Pancreas (tissue), 10 donors: ENCODE results near the gene NRBP1. TPM values are rescaled to one million over a fixed set of nuclear protein-coding genes. Genes with fewer than 3 reads are reported as not detected.
A peak's percentile ranks its signal among the peaks of the same experiment; 100 is the strongest.

Experiments
- ATAC-seq, 4 donors: fragments of 200-7000 bp; cut with Tn5 transposase; one replicate each; pipeline versions ENCODE4 v1.8.0 to v1.9.1; 2020; ENCODE audit warnings: mild to moderate bottlenecking in 4 of 4, moderate library complexity in 4 of 4
- DNase-seq, 6 donors: peaks; one replicate each; pipeline ENCODE4 v3.0.0-alpha.2; 2020
- FAIRE-seq: peaks from 2 replicates; lab custom pipeline; 2012; peaks lifted over from hg19 to GRCh38; lab: Jason Lieb, UNC
- H3K27ac ChIP-seq, 4 donors: fragments of 200-600 bp; sonication (generic); 1 replicate in 3 of 4; 2 replicates in 1 of 4; pipeline versions ENCODE4 v1.5.0 to v1.8.0; 2020
- H3K27me3 ChIP-seq, 4 donors: fragments of 200-600 bp; one replicate each; pipeline ENCODE4 v1.8.0; 2021
- H3K36me3 ChIP-seq, 3 donors: fragments of 200-600 bp; sonication (generic) in 1 of 3; one replicate each; pipeline versions ENCODE4 v1.5.0 to v1.8.0; 2020 to 2021
- H3K4me1 ChIP-seq, 3 donors: fragments of 200-600 bp; one replicate each; pipeline ENCODE4 v1.8.0; 2021
- H3K4me3 ChIP-seq, 4 donors: fragments of 200-600 bp; sonication (generic) in 2 of 4; one replicate each; pipeline versions ENCODE4 v1.5.0 to v1.8.0; 2020 to 2021
- H3K9me3 ChIP-seq, 4 donors: fragments of 200-600 bp; one replicate each; pipeline ENCODE4 v1.8.0; 2021
- WGBS, 2 donors: extraction: QIAGEN DNeasy Blood & Tissue Kit; methylation state at CpG; one replicate each; pipeline ENCODE4 v1.1.7; 2013; 5-methylcytosine and 5-hydroxymethylcytosine counted together
- intact Hi-C, 3 donors: fragments of 100-400 bp; cut with DNase I; formaldehyde crosslinking; loops; one replicate each; pipeline versions ENCODE4 v1.11.1 to v1.14.2; 2022
- polyA plus RNA-seq, 2 donors: library from polyadenylated mRNA; stranded (reverse); fragments of 200-250 nt; gene quantifications; one replicate each; pipeline ENCODE4 v1.2.3, GENCODE V29; 2013
- total RNA-seq, 6 donors: library from RNA; stranded (reverse); fragmentation: NEBNext Ultra II Directional in 4 of 6; extraction: Animal tissue kit (Norgen Biotek cat#: 25700) in 4 of 6; gene quantifications; one replicate each; pipeline versions ENCODE4 v1.2.1 to v1.2.4, GENCODE V29; 2021 to 2023
- TF ChIP-seq, protein P1 (sequence below), 4 donors: fragments of 200-600 bp; sonication (generic) in 3 of 4; IDR thresholded peaks; one replicate each; pipeline versions ENCODE4 v1.5.0 to v1.8.0; 2021; ENCODE audit warnings: antibody characterized with exemption in 4 of 4
- donor health status: healthy with polysubstance abuse.
- donor health status: DM: no; HTN: no; CAD: no; lungs with moderate emphysema.
- donor health status: DM: no; HTN: no; CAD: no.
- donor health status: control.
- donor health status: control.
- donor health status: Bipolar disorder and iron deficiency.
- donor health status: DM: yes; HTN: yes; CAD: no.
- donor health status: DM: no; HTN: no; CAD: no.
- donor health status: DM: no; HTN: no; CAD: no.
- donor health status: DM: yes; HTN: yes; CAD: no.

Gene NRBP1
- total and polyA plus RNA-seq, 8 donors: 32.5 to 60.7 (median 38.0) TPM

DNA sequence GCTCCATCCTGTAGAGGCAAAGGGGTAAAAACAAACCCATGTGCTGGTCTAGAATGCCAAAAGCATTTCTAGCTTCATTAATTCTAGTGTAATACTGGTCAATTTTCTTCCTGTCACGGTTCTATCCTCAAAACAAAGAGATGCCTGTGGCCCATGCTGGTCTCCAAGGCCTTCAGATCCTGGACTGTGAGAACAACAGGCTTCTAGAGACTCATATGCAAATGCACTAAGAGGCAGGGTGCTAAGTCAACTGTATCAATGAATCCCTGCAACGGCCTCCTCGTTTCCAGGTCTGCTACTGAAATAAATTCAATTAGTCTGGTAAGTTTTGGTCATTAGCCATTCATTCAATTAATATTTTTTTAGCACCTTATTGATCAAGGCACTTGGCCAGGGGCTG is 57.1 kb downstream of the NRBP1 start:
- Histone ChIP-seq H3K27ac (no peak overlapping the region), H3K4me1 (peaks cover 0 to 8% (median 0%) of the 10 kb centered on the region in 3 donors), H3K9me3 (no peaks in the 10 kb centered on the region), H3K36me3 (peaks cover 0 to 17% (median 0%) of the 10 kb centered on the region in 3 donors), H3K27me3 (no peaks in the 10 kb centered on the region), H3K4me3 (no peak overlapping the region)
- no peak for ATAC-seq
- TF ChIP-seq, protein P1, sequence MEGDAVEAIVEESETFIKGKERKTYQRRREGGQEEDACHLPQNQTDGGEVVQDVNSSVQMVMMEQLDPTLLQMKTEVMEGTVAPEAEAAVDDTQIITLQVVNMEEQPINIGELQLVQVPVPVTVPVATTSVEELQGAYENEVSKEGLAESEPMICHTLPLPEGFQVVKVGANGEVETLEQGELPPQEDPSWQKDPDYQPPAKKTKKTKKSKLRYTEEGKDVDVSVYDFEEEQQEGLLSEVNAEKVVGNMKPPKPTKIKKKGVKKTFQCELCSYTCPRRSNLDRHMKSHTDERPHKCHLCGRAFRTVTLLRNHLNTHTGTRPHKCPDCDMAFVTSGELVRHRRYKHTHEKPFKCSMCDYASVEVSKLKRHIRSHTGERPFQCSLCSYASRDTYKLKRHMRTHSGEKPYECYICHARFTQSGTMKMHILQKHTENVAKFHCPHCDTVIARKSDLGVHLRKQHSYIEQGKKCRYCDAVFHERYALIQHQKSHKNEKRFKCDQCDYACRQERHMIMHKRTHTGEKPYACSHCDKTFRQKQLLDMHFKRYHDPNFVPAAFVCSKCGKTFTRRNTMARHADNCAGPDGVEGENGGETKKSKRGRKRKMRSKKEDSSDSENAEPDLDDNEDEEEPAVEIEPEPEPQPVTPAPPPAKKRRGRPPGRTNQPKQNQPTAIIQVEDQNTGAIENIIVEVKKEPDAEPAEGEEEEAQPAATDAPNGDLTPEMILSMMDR (IDR thresholded peaks at IDR 0.05): no peak
- 64 to 67% methylated on average over 3 of the region's 3 CpGs for WGBS, 2 donors
- DNase-seq: no peak
- intact Hi-C loops: no loop called here
- no peak for FAIRE-seq

DNA sequence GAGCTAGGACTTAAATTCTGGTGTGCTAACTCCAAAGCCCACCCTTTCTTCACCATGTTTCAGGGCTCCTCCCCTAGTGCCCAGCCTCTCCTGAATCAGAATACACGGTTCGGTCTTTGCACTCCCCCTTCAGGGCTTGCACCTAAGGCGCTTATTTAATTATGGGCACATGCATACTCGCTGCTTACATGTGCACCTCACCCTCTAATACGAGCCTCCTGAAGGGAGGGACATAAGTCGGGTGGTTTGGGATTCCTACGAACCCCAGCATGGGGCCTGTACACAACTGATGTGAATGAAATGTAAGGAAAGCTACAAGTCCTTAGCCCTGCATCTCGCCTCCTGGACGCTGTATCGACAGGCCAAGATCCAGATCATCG is 60.7 kb downstream of the NRBP1 start:
- WGBS, 2 donors: 1% methylated on average over 11 of the region's 11 CpGs
- H3K4me1 ChIP-seq: peaks cover 0 to 8% (median 0%) of the 10 kb centered on the region in 3 donors
- H3K27ac ChIP-seq: peak overlapping the region; percentile 43 to 75 (median 58)
- no peaks in the 10 kb centered on the region for H3K36me3 ChIP-seq
- H3K9me3 ChIP-seq: no peaks in the 10 kb centered on the region
- DNase-seq (no peak), FAIRE-seq (no peak), ATAC-seq (peak in 3 of 4 donors; percentile 9 to 31 (median 31))
- H3K27me3 ChIP-seq: no peaks in the 10 kb centered on the region
- TF ChIP-seq, protein P1 (IDR thresholded peaks at IDR 0.05): no peak
- intact Hi-C loops: no loop called here
- H3K4me3 ChIP-seq: peak overlapping the region; percentile 38 to 61 (median 45)

DNA sequence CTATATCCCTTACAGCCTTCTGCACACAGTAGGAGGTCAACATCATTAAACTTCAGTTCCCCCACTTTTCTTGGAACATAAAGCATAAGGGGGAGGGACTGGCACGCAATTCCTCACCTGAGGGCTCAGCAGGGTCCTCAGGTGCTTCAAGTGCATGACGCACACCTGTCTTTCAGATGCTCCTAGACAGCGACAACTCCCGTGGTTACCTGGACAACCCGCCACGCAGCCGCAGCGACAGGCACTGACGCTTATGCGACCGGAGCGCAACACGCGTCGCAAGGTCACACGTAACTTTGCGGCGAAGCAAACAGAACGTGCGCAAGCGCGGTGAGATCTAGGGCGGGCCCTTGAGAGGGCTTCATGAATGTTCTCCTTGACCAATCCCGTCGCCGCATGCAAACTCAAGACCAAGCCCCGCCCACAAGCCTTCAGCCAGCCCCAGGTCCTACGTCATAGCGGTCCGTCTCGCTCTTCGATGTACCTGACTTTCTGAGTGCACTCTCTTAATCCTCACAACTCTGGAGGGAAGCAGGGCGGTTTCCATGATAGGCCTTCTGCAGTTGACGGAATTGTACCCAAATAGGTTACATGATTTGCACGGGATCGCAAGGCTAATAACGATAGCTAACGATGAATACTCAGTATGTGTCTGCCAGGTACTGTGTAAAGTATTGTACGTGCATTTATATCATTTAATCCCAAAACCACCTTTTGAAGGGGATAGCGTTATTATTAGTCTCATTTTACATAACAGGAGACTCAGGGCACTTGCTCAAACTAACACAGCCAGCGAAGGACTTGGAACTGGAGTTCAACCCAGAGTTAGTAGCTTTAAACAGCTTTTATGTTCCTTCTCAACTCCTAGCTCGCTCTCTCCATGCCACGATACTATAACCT is 61.3 kb downstream of the NRBP1 start, which contains the start of gene IFT172:
IFT172 (minus strand) TSS at position 246 of the 900 bp plus-strand sequence; CDS start at position 156, 90 bp downstream.
- DNase-seq: peak; percentile 96 to 100 (median 99)
- H3K4me3 ChIP-seq: peak within 1 kb of the TSS; percentile 38 to 61 (median 45)
- H3K36me3 ChIP-seq: no peaks in the 10 kb centered on the region
- FAIRE-seq: peak; percentile 87
- TF ChIP-seq, protein P1 (IDR thresholded peaks at IDR 0.05): no peak
- no peaks in the 10 kb centered on the region for H3K9me3 ChIP-seq
- H3K4me1 ChIP-seq: peaks cover 0 to 8% (median 0%) of the 10 kb centered on the region in 3 donors
- intact Hi-C loops: loop anchor here in 1 of 3 donors (10.0 kb wide), 1 partner anchor 85 kb away; no protein-coding TSS in a partner anchor
- WGBS, 2 donors: 6 to 7% methylated on average over 43 of the region's 43 CpGs
- H3K27me3 ChIP-seq: no peaks in the 10 kb centered on the region
- ATAC-seq: peak; percentile 97 to 99 (median 98)
- peak within 1 kb of the TSS; percentile 43 to 75 (median 58) for H3K27ac ChIP-seq

Other genes with a start within 250 kb of the NRBP1 start
- 10 to 100 TPM; 38.9 to 56.8 (median 48.6) TPM for gene ATRAID, start 216.6 kb upstream of the NRBP1 start, total RNA-seq
- gene ATRAID, start 216.6 kb upstream of the NRBP1 start, polyA plus RNA-seq: 100 to 1,000 TPM in 1 of 2 donors, 10 to 100 TPM in 1; 68.1 to 106 TPM
- 10 to 100 TPM in 5 of 6 donors, 1 to 10 TPM in 1; 8.3 to 15.3 (median 13.1) TPM for gene SLC5A6, start 216.4 kb upstream of the NRBP1 start, total RNA-seq
- gene SLC5A6, start 216.4 kb upstream of the NRBP1 start, polyA plus RNA-seq: 10 to 100 TPM; 14.9 to 15.0 TPM
- gene CAD, start 211.3 kb upstream of the NRBP1 start, total RNA-seq: 10 to 100 TPM in 5 of 6 donors, 1 to 10 TPM in 1; 9.6 to 23.4 (median 14.7) TPM
- 10 to 100 TPM; 17.5 to 24.6 TPM for gene CAD, start 211.3 kb upstream of the NRBP1 start, polyA plus RNA-seq
- gene SLC30A3, start 165.6 kb upstream of the NRBP1 start, total RNA-seq: under 1 TPM in 1 of 6 donors, not detected in 5; 0.12 TPM
- under 1 TPM in 1 of 2 donors, not detected in 1; 0.15 TPM for gene SLC30A3, start 165.6 kb upstream of the NRBP1 start, polyA plus RNA-seq
- under 1 TPM in 1 of 6 donors, not detected in 5; 0.06 TPM for gene DNAJC5G, start 153.2 kb upstream of the NRBP1 start, total RNA-seq
- gene DNAJC5G, start 153.2 kb upstream of the NRBP1 start, polyA plus RNA-seq: under 1 TPM in 1 of 2 donors, not detected in 1; 0.34 TPM
- 1 to 10 TPM in 1 of 6 donors, under 1 TPM in 5; 0.08 to 1.1 (median 0.33) TPM for gene TRIM54, start 146.2 kb upstream of the NRBP1 start, total RNA-seq
- under 1 TPM; 0.27 to 0.31 TPM for gene TRIM54, start 146.2 kb upstream of the NRBP1 start, polyA plus RNA-seq
- gene UCN, start 120.2 kb upstream of the NRBP1 start, total RNA-seq: 1 to 10 TPM in 1 of 6 donors, under 1 TPM in 5; 0.51 to 1.0 (median 0.76) TPM
- 1 to 10 TPM; 2.7 to 4.6 TPM for gene UCN, start 120.2 kb upstream of the NRBP1 start, polyA plus RNA-seq
- 10 to 100 TPM; 24.8 to 38.0 (median 32.0) TPM for gene MPV17, start 105.5 kb upstream of the NRBP1 start, total RNA-seq
- 10 to 100 TPM; 57.3 to 71.8 TPM for gene MPV17, start 105.5 kb upstream of the NRBP1 start, polyA plus RNA-seq
- gene GTF3C2, start 71.9 kb upstream of the NRBP1 start, total RNA-seq: 10 to 100 TPM; 21.2 to 30.7 (median 26.7) TPM
- gene GTF3C2, start 71.9 kb upstream of the NRBP1 start, polyA plus RNA-seq: 10 to 100 TPM; 33.1 to 34.3 TPM
- 10 to 100 TPM; 24.1 to 34.7 (median 31.3) TPM for gene EIF2B4, start 58.3 kb upstream of the NRBP1 start, total RNA-seq
- 10 to 100 TPM; 69.9 to 98.1 TPM for gene EIF2B4, start 58.3 kb upstream of the NRBP1 start, polyA plus RNA-seq
- 10 to 100 TPM; 34.3 to 48.6 (median 39.5) TPM for gene SNX17, start 58.0 kb upstream of the NRBP1 start, total RNA-seq
- gene SNX17, start 58.0 kb upstream of the NRBP1 start, polyA plus RNA-seq: 10 to 100 TPM; 38.8 to 60.2 TPM
- 10 to 100 TPM in 1 of 6 donors, 1 to 10 TPM in 5; 3.7 to 10.4 (median 7.6) TPM for gene ZNF513, start 47.9 kb upstream of the NRBP1 start, total RNA-seq
- 10 to 100 TPM; 30.1 to 34.4 TPM for gene ZNF513, start 47.9 kb upstream of the NRBP1 start, polyA plus RNA-seq
- 10 to 100 TPM; 23.6 to 37.8 (median 28.7) TPM for gene PPM1G, start 19.0 kb upstream of the NRBP1 start, total RNA-seq
- gene PPM1G, start 19.0 kb upstream of the NRBP1 start, polyA plus RNA-seq: 10 to 100 TPM; 28.6 to 31.8 TPM
- 10 to 100 TPM; 21.6 to 36.5 (median 26.6) TPM for gene KRTCAP3, start 13.8 kb downstream of the NRBP1 start, total RNA-seq
- 10 to 100 TPM; 29.5 to 33.0 TPM for gene KRTCAP3, start 13.8 kb downstream of the NRBP1 start, polyA plus RNA-seq
- 10 to 100 TPM; 10.1 to 28.2 (median 14.7) TPM for gene IFT172, start 61.1 kb downstream of the NRBP1 start, total RNA-seq
- 10 to 100 TPM; 35.1 to 56.2 TPM for gene IFT172, start 61.1 kb downstream of the NRBP1 start, polyA plus RNA-seq
- gene FNDC4, start 66.6 kb downstream of the NRBP1 start, total RNA-seq: 10 to 100 TPM in 1 of 6 donors, 1 to 10 TPM in 5; 3.1 to 12.7 (median 6.4) TPM
- 10 to 100 TPM in 1 of 2 donors, 1 to 10 TPM in 1; 8.5 to 11.8 TPM for gene FNDC4, start 66.6 kb downstream of the NRBP1 start, polyA plus RNA-seq
- gene GCKR, start 68.2 kb downstream of the NRBP1 start, total RNA-seq: 1 to 10 TPM in 4 of 6 donors, under 1 TPM in 2; 0.56 to 3.2 (median 1.5) TPM
- 1 to 10 TPM; 1.5 to 4.0 TPM for gene GCKR, start 68.2 kb downstream of the NRBP1 start, polyA plus RNA-seq
- 10 to 100 TPM in 3 of 6 donors, 1 to 10 TPM in 3; 6.8 to 20.5 (median 10.0) TPM for gene ZNF512, start 154.4 kb downstream of the NRBP1 start, total RNA-seq
- gene ZNF512, start 154.4 kb downstream of the NRBP1 start, polyA plus RNA-seq: 10 to 100 TPM in 1 of 2 donors, 1 to 10 TPM in 1; 6.1 to 13.7 TPM
- gene CCDC121, start 200.4 kb downstream of the NRBP1 start, total RNA-seq: 1 to 10 TPM; 1.1 to 3.1 (median 1.8) TPM
- 1 to 10 TPM; 1.6 to 2.0 TPM for gene CCDC121, start 200.4 kb downstream of the NRBP1 start, polyA plus RNA-seq
- 10 to 100 TPM in 5 of 6 donors, 1 to 10 TPM in 1; 8.2 to 17.0 (median 12.0) TPM for gene GPN1, start 200.4 kb downstream of the NRBP1 start, total RNA-seq
- 10 to 100 TPM in 1 of 2 donors, 1 to 10 TPM in 1; 7.9 to 15.5 TPM for gene GPN1, start 200.4 kb downstream of the NRBP1 start, polyA plus RNA-seq
- gene SUPT7L, start 235.0 kb downstream of the NRBP1 start, total RNA-seq: 10 to 100 TPM in 3 of 6 donors, 1 to 10 TPM in 3; 8.0 to 18.1 (median 9.9) TPM
- 10 to 100 TPM; 22.5 to 32.4 TPM for gene SUPT7L, start 235.0 kb downstream of the NRBP1 start, polyA plus RNA-seq
- 10 to 100 TPM in 1 of 6 donors, 1 to 10 TPM in 5; 5.1 to 12.1 (median 8.1) TPM for gene SLC4A1AP, start 235.3 kb downstream of the NRBP1 start, total RNA-seq
- gene SLC4A1AP, start 235.3 kb downstream of the NRBP1 start, polyA plus RNA-seq: 10 to 100 TPM in 1 of 2 donors, 1 to 10 TPM in 1; 7.7 to 12.6 TPM